ENCODE measurements around the gene ATP6V0D1. TPM values are rescaled to one million over a fixed set of nuclear protein-coding genes. Genes with fewer than 3 reads are reported as not detected.

The ATP6V0D1 gene
- total RNA-seq, 1 donor from 2014 or later: 73.5 TPM

DNA sequence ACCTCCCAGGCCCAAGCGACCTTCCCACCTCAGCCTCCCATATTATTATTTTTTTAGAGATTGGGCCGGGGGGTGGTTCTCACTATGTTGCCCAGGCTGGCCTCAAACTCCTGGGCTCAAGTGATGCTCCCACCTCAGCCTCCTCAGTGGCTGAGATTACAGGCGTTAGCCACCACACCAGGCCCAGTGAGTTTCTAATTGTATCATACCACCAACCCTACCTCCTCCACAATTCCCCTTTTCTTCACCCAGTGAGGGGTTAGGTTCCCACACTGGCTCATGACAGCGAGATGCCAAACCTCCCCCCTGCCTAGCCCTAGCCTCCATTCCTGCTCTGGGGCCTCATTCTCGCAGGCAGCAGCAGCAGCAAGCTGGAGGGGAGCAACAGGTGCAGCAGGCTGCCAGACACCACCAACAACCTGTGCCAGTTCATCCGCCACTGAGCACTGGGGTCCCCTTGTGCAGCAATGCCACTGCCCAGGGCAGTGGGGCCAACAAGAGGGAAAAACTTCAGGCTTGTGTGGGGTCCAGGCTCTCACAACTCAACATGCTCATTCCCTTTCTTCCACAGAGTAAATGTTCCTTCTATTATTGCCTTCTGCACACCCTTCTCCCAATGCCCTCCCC is 9.1 kb downstream of the ATP6V0D1 start:
- Mint-ChIP-seq H3K27ac (no peak overlapping the region), H3K9me3 (no peaks in the 10 kb centered on the region), H3K27me3 (no peaks in the 10 kb centered on the region), H3K36me3 (peaks cover 4% of the 10 kb centered on the region), H3K4me1 (ENCODE audit: unreplicated experiment) (no peaks in the 10 kb centered on the region), H3K4me3 (no peak overlapping the region)
- TF ChIP-seq, protein P1, sequence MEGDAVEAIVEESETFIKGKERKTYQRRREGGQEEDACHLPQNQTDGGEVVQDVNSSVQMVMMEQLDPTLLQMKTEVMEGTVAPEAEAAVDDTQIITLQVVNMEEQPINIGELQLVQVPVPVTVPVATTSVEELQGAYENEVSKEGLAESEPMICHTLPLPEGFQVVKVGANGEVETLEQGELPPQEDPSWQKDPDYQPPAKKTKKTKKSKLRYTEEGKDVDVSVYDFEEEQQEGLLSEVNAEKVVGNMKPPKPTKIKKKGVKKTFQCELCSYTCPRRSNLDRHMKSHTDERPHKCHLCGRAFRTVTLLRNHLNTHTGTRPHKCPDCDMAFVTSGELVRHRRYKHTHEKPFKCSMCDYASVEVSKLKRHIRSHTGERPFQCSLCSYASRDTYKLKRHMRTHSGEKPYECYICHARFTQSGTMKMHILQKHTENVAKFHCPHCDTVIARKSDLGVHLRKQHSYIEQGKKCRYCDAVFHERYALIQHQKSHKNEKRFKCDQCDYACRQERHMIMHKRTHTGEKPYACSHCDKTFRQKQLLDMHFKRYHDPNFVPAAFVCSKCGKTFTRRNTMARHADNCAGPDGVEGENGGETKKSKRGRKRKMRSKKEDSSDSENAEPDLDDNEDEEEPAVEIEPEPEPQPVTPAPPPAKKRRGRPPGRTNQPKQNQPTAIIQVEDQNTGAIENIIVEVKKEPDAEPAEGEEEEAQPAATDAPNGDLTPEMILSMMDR (conservative IDR thresholded peaks at IDR 0.05): no peak
- DNase-seq (ENCODE audit: extremely low spot score, unreplicated experiment): no peak

- H3K27ac Mint-ChIP-seq: no peak overlapping the region
- H3K4me1 Mint-ChIP-seq (ENCODE audit: unreplicated experiment): no peaks in the 10 kb centered on the region
- no peaks in the 10 kb centered on the region for H3K9me3 Mint-ChIP-seq
- TF ChIP-seq, protein P1 (conservative IDR thresholded peaks at IDR 0.05): no peak
- no peak for DNase-seq (ENCODE audit: extremely low spot score, unreplicated experiment)
- H3K4me3 Mint-ChIP-seq: no peak overlapping the region
- peaks cover 4% of the 10 kb centered on the region for H3K36me3 Mint-ChIP-seq
- no peaks in the 10 kb centered on the region for H3K27me3 Mint-ChIP-seq
Observed at GRCh38 chr16:67470359-67470758, 10.6 kb downstream of the ATP6V0D1 start.

GRCh38 chr16:67468731-67469130 is 12.2 kb downstream of the ATP6V0D1 start:
- no peak overlapping the region for H3K4me3 Mint-ChIP-seq
- no peak for DNase-seq (ENCODE audit: extremely low spot score, unreplicated experiment)
- H3K9me3 Mint-ChIP-seq: no peaks in the 10 kb centered on the region
- no peaks in the 10 kb centered on the region for H3K27me3 Mint-ChIP-seq
- H3K36me3 Mint-ChIP-seq: peaks cover 4% of the 10 kb centered on the region
- no peaks in the 10 kb centered on the region for H3K4me1 Mint-ChIP-seq (ENCODE audit: unreplicated experiment)
- H3K27ac Mint-ChIP-seq: no peak overlapping the region
- TF ChIP-seq, protein P1 (conservative IDR thresholded peaks at IDR 0.05): no peak

- Mint-ChIP-seq H3K4me3 (no peak overlapping the region), H3K36me3 (no peaks in the 10 kb centered on the region), H3K27me3 (no peaks in the 10 kb centered on the region), H3K27ac (peak overlapping the region; percentile 21), H3K9me3 (no peaks in the 10 kb centered on the region), H3K4me1 (ENCODE audit: unreplicated experiment) (no peaks in the 10 kb centered on the region)
- TF ChIP-seq, protein P1 (conservative IDR thresholded peaks at IDR 0.05): no peak
- DNase-seq (ENCODE audit: extremely low spot score, unreplicated experiment): no peak
Observed at GRCh38 chr16:67466581-67466980, 14.4 kb downstream of the ATP6V0D1 start.

- Mint-ChIP-seq H3K27ac (no peak overlapping the region), H3K36me3 (no peaks in the 10 kb centered on the region), H3K4me1 (ENCODE audit: unreplicated experiment) (peaks cover 6% of the 10 kb centered on the region), H3K27me3 (no peaks in the 10 kb centered on the region), H3K4me3 (no peak overlapping the region), H3K9me3 (no peaks in the 10 kb centered on the region)
- TF ChIP-seq, protein P1 (conservative IDR thresholded peaks at IDR 0.05): no peak
- DNase-seq (ENCODE audit: extremely low spot score, unreplicated experiment): no peak
Observed at GRCh38 chr16:67464565-67464964, 16.4 kb downstream of the ATP6V0D1 start.

Data from type B pancreatic cell (in vitro differentiated cells).